Measurements from ENCODE around the gene TOMM40.
"Not testable (repeated sequence)": the region's sequence is repeated elsewhere in the genome, so short reads cannot be mapped to it uniquely, and the experiment has no call there.

Gene TOMM40

GRCh38 chr19:44924243-44924725 lies 33.2 kb downstream of the TOMM40 start:
- TF ChIP-seq CTCF (IDR thresholded peaks at IDR 0.05; ENCODE audit: borderline replicate concordance, control extremely low read depth, extremely low read depth, insufficient read depth, missing control alignments), result no peak
- no peak for DNase-seq (ENCODE audit: low spot score)
- in situ Hi-C loops (cut with MboI; ENCODE audit: low sequenced_read_pairs, unreplicated experiment), result no loop called here

- in situ Hi-C loops (cut with MboI; ENCODE audit: low sequenced_read_pairs, unreplicated experiment), result no loop called here
- DNase-seq (ENCODE audit: low spot score), result no peak
- TF ChIP-seq CTCF (IDR thresholded peaks at IDR 0.05; ENCODE audit: borderline replicate concordance, control extremely low read depth, extremely low read depth, insufficient read depth, missing control alignments), result no peak
Measured at GRCh38 chr19:44925114-44925891, 34.2 kb downstream of the TOMM40 start.

- DNase-seq (ENCODE audit: low spot score); in situ Hi-C loops (cut with MboI; ENCODE audit: low sequenced_read_pairs, unreplicated experiment): not testable (repeated sequence)
Measured at GRCh38 chr19:44926245-44927077, 35.4 kb downstream of the TOMM40 start.

GRCh38 chr19:44927746-44928145 lies 36.7 kb downstream of the TOMM40 start:
- in situ Hi-C loops (cut with MboI; ENCODE audit: low sequenced_read_pairs, unreplicated experiment), result no loop called here
- DNase-seq (ENCODE audit: low spot score), result no peak
- no peak for TF ChIP-seq CTCF (IDR thresholded peaks at IDR 0.05; ENCODE audit: borderline replicate concordance, control extremely low read depth, extremely low read depth, insufficient read depth, missing control alignments)

GRCh38 chr19:44930088-44930487 lies 39.0 kb downstream of the TOMM40 start:
- no peak for DNase-seq (ENCODE audit: low spot score)
- TF ChIP-seq CTCF (IDR thresholded peaks at IDR 0.05; ENCODE audit: borderline replicate concordance, control extremely low read depth, extremely low read depth, insufficient read depth, missing control alignments), result no peak
- in situ Hi-C loops (cut with MboI; ENCODE audit: low sequenced_read_pairs, unreplicated experiment), result no loop called here

- in situ Hi-C loops (cut with MboI; ENCODE audit: low sequenced_read_pairs, unreplicated experiment), result no loop called here
- TF ChIP-seq CTCF (IDR thresholded peaks at IDR 0.05; ENCODE audit: borderline replicate concordance, control extremely low read depth, extremely low read depth, insufficient read depth, missing control alignments), result no peak
- DNase-seq (ENCODE audit: low spot score), result no peak
Measured at GRCh38 chr19:44931541-44931940, 40.5 kb downstream of the TOMM40 start.

- in situ Hi-C loops (cut with MboI; ENCODE audit: low sequenced_read_pairs, unreplicated experiment), result no loop called here
- no peak for DNase-seq (ENCODE audit: low spot score)
- no peak for TF ChIP-seq CTCF (IDR thresholded peaks at IDR 0.05; ENCODE audit: borderline replicate concordance, control extremely low read depth, extremely low read depth, insufficient read depth, missing control alignments)
Measured at GRCh38 chr19:44939668-44940067, 48.6 kb downstream of the TOMM40 start.

Data from GM13976 (cell line).